ENCODE results near the gene CBLN1.

GRCh38 chr16:49307176-49307575 is 25.5 kb upstream of the CBLN1 start:
- TF ChIP-seq CTCF (conservative IDR thresholded peaks at IDR 0.05; ENCODE audit: low read length) (no peak), EZH2phosphoT487 (IDR thresholded peaks at IDR 0.05; ENCODE audit: borderline replicate concordance) (no peak)

All from Loucy (cell line).